Stimulated activated CD4-positive, alpha-beta T cell treated with anti-CD3 and anti-CD28 coated beads, Interleukin-15, amount 100 ng/mL, for 48 hours (primary cell): ENCODE measurements around the gene ANKRD44.
"Not testable (repeated sequence)": the region's sequence is repeated elsewhere in the genome, so short reads cannot be mapped to it uniquely, and the experiment has no call there.

Source experiments
- DNase-seq, 2 donors: peaks; one replicate each; pipeline ENCODE4 v3.0.0-alpha.2; 2020; ENCODE audit warnings: low read depth in 2 of 2

The ANKRD44 gene

DNA sequence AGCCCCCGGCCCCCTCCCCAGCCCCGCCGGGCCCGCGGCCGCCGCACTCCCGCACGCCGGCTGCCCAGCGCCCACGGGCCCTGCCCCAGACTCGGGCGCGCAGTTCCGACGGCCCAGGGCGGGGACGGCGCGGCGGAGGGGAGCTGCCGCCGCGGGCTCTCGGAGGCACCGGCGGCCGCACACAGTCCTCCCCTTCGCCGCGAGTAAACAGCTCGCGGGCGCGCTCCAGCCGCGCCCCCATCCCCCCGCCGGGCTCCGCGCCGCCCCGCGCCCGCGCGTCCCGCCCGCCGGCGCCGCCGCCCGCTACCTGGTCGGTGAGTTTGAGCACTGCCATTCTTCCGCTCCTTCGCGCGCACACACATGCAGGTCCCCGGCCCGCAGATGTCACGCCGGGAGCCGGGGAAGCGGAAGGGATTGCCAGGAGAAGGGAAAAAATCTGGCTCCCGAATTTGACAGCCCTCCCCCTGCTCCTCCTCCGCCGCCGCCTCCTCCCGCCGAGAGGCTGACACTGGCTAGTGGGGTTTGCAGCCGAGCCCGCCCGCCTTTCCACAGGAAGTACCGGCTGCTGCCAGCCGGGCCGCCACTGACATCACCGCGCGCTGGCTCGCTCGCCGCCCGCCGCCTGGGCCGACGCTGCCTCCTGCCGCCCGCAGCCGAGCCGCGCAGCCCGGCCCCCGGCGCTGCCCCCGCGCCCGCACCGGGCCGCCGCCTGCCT, at the start of gene ANKRD44:
Gene ANKRD44 (minus strand): TSS at position 510 of the 715 bp plus-strand sequence. CDS start 176 bp downstream, at position 334.
- DNase-seq, result peak; percentile 78 to 82

DNA sequence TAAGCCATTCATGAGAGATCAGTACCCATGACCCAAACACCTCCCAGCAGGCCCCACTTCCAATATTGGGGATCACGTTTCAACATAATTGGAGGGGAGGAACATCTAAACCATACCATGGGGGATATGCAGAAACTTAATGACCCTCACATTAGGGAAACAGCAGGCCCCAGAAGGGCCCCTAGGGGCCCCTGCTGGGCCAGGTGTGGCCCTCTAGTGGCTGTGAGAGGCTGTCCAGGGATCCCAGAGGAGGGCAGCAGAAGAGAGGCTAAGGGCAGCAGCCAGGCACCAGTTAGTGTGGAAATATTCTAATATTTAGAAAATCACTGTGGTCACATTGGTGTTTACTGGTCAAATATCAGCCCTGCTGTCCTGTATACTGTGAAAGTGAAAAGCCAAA, 49.3 kb upstream of the ANKRD44 start:
- DNase-seq, result no peak

DNA sequence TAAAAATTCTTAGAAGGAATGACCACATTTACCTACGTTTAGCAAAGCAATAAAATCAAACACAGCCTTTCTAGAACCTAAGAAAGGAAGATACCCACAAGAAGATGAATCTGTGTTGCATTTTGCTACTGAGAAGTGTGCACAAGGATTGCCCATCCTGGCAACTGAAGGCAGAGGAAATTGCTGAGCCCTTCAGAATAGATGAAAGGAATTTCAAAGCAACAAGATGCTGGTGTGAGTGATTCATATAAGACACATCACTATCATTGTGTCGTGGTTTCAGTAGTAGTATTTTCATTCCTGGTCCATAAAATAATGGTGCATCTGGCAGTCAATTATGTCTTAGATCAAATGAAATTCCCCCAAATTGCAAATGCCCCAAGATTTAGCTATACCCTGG, 48.4 kb upstream of the ANKRD44 start:
- DNase-seq, result no peak

DNA sequence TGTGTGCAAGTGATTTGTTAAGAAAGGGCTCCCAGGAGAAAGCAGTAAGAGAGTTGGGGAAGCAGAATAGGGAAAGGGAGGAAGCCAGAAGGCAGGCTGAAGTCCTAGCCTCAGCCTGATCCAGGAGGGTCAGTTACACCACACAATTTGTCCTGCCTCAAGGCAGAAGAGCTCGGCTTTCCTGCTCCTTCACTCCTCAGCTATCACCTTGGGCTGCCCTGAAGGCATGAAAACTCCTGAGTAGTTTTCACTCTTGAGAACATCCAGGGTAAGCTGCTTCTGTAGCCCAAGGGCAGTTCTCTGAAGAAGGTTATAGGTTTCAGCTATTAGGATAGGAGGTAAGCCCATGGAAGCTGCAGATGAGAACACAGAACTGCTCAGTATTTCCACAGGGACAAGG, 47.4 kb upstream of the ANKRD44 start:
- no peak for DNase-seq

DNA sequence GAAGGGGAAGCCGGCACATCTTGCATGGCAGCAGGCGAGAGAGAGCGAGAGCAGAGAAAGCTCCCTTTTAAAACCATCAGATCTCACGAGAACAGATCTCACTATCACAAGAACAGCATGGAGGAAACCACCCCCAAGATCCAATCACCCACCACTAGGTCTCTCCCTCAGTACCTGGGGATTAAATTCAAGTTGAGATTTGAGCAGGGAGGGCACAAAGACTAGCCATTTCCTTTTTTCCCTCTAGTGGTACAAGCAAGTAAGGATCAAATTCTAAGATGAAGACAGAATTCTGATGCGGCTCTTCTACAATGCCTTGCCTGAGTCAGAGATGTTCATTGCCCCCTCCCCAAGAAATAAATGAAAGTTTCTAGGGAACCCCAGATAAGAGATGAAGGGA, 45.6 kb upstream of the ANKRD44 start:
- DNase-seq, result no peak

DNA sequence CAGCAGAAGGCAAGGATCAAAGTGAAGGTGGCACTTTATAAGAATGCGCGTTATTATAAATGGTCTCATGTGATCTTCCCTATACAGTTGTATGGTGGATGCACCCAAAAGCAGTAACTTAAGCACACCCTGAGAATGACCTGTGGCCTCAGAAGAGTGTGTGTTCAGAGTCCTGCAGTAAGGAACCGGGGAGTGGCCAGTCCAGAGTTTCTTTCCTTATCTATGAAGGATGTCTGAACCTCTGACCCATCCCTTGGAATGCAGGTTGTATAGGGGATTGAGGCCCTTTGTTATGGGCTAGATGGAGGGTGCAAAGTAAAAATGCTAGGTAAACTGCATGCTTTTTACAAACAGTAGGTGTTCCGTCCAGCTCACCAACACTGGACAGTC, 43.6 kb upstream of the ANKRD44 start:
- no peak for DNase-seq

DNA sequence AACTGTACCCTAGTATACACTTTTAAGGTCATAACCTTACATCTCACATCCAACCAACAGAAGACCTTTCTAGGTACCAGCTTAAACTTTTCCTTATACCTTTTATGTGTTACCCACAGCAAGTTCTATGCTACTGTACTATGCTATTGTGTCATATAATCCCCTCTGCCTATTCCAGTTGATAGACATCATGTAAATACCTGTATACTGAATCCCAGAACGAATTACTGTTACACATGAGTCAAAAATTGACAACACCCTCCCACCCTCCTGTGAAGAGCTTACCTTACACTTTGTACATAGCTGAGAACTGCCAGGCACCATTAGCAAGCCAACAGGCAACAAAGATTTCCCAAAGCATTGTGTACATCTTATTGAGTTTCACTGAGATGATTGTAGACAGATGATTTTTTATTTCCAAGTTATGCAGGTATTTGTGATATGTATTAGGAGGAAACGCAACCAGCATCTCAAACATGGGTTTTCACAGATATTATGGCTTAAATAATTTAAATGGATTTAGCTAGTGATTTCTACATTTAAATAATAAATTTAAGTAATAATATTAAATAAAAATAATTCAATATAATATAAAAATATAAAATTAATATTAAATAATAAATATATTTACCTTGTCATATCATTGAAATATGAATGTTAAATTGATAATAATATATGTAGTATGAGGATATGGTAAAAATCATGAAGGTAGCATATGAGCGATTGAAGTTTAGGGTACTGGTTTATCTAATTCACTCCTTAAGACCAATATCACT, 43.0 kb upstream of the ANKRD44 start:
- no peak for DNase-seq

DNA sequence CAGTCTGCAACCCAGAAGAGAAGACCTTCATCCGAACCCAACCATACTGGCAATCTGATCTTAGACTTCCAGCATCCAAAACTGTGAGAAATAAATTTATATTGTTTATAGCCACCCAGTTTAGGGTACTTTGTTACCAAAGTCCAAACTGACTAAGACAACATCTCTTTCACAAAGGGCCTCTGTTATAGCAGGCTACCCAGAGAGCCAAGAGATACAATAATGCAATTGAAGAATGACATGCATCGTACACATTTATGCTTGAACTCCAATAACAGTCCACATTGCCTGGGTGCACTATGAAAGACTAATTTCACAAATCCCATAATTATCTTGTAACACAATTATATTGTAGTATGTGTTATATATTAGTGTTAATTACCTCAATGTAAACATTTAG, 39.1 kb upstream of the ANKRD44 start:
- DNase-seq, result no peak

DNA sequence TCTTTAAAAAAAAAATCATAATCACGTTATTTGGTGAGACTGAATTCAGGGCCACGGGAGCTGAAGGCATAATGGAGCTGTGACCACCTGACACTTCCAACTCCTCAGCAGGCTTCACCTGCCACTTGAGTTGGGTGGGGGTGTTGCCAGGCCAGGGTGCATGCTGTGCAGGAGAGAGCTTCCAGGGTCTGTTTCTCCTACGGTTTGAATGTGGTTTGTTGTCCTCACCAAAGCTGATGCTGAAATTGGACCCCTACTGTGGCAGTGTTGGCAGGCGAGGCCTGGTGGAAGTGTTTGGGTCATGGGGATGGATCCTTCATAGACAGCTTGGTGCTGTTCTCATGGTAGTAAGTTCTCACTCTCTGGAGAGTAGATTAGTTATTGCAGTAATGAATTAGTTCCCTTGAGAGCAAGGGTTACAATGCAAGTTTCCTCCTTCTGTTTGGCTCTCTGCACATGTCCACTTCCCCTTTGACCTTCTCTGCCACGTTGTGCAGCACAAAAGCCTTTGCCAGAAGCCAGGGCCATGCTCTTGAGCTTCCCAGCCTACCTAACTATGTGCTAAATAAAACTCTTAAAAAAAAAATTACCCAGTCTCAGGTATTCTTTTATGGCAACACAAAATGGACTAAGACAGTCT, 38.3 kb upstream of the ANKRD44 start:
- DNase-seq, result no peak

DNA sequence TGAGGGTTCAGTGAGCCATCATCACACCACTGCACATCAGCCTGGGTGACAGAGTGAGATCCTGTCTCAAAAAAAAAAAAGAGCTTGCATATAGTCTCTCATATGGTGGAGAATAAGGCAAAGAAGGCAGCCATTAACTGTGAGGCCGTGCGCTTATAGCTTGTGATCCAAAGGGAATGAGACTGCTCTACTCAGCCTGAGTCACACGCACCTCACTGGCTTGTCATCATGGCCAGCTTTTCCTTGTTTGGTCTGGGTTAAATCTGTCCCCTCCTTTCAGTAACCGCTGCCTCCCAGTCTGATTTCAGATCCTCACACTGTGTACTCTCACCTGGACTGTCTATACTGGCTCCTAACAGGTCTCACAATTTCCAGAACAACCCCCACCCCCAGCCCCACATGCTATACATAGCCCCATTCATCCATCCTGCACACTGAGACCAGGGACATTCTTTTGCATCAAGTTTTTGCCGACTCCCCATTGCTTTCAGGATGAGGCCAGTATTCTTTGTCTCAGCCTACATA, 35.3 kb upstream of the ANKRD44 start:
- DNase-seq, result no peak

DNA sequence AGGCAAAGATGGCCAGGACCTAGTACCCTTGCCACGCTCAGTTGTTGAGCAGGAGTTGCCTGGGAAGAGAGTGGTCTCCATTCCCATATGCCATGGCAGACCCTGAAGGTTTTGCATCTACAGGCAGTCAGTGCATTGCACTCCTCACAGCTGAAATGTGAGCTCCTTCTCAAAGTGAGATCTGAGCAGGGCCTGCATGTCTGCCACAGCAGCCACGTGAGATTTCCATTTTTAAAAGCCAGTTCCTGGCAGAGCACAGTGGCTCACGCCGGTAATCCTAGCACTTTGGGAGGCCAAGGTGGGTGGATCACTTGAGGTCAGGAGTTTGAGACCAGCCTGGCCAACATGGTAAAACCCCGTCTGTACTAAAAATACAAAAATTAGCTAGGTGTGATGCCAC, 33.4 kb upstream of the ANKRD44 start:
- DNase-seq, result not testable (repeated sequence)

DNA sequence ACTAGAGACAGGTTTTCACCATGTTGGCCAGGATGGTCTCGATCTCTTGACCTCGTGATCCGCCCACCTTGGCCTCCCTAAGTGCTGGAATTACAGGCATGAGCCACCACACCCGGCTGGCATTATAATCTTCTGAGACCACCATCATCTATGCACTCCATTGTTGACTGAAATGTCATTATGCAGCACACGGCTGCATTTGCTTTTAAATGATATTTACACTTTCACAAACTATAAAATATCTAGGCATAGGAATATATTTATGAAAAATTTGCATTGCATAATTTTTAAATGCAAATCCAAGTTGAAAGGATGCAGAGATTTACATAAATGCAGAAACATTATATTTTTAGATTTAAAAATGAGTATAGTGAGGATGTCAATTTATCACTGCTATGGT, 30.0 kb upstream of the ANKRD44 start:
- DNase-seq, result no peak

DNA sequence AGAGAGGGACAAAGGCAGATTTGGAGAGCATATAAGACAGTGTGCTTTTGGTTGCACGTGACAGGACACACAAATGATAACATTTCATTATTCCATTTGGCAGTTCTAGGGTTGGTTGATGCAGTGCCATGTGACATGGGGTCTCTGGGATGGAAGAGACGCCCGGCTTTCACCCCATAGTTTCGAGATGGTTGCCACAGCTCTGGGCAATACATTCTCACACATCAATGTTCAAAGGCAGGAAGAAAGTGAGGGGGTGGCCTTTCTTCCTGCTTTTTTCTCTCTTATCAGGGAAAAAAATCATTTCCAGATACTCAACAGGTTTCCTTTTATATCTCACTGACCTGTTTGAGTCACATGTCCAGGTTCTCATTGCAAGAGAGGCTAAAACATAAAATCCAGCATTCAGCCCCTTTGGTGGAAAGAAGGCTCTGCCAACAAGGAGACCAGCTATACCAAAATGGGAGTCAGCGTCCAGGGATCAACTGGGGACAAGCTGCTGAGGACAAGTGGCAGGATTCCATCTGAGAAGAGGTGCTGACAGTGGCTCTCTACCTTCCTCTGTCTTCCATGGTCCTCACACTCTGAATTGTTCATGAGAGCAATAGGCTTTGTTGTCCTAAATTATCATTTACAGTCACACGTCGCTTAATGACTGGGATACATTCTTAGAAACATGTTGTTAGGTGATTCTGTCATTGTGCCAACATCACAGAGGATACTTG, 29.1 kb upstream of the ANKRD44 start:
- DNase-seq, result no peak

DNA sequence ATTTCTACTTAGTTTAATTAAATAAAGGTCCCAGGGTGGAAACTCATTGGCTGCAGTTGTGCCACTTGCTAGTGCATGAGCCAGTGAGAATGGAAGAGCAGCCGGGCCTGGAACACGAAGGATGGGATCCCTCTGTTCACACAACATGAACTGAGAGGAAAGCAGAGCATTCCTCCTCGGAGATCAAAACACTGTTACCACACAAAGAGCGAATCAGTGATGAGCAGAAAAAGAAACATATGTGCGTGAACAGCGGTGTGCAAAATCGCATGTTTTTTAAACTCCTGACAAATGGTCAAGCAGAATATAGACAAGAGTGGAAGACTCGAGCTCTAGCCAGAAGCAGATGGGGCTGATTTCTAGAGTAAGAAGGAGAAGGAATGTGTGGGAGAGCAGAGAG, 28.4 kb upstream of the ANKRD44 start:
- DNase-seq, result no peak

DNA sequence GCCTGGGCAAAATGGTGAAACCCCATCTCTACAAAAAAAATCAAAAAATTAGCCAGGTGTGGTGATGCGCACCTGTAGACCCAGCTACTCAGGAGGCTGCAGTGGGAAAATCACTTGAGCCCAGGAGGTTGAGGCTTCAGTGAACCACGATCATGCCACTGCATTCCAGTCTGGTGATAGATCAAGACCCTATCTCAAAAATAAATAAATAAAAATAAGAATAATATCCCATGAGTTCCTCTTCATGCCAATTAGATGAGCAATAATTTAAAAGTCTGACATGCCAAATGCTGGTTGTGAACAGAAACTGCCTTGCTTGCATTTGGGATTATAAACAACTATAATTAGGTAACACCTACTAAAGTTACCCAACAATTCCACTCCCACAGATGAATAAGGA, 22.1 kb upstream of the ANKRD44 start:
- DNase-seq, result no peak

DNA sequence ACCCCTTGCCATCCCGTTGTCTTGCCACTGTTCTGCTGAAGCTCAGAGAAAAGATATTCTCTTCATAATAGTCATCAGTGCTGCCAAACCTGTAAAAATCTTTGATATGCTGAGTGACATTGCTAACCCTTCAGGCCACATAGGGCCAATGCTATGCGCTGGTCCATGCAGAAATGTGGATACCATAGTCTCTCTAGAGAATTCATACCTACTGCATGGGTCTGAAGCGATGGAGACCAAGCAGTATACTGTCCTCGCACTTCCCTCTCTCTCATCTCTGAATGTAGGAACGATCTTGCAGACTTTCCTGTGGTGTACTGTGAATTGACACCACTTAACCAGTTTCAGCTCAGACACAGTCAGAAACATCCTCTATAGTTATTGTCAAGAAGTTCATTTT, 17.9 kb upstream of the ANKRD44 start:
- no peak for DNase-seq

DNA sequence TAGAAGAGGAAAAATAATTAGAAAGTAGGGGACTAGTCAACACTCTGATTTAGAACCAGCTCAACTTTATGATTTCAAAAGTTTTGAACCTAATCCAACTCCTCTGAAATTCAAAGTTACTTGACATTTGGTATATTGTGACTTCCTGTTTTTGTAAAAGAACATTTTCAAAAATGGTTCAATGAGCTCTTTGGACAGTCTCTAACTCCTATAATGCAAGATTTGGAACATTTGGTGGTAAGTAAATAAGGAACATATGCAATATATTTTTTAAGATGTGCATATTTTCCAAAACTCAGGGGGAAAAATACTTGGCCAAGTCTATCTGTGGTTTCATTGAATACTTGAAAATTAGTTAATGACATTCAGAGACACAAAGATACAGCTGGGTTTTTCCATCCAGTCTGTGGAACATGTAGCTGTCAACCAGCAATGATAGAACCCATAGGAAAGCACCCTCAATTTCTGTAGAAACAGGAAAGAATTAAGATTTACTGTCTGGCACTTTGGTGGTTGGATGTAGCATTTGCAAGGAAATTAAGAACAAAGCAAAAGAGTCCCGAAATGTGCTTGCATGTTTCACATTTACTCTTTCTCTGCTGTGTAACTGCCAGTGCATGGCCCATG, 17.0 kb upstream of the ANKRD44 start:
- DNase-seq, result no peak

DNA sequence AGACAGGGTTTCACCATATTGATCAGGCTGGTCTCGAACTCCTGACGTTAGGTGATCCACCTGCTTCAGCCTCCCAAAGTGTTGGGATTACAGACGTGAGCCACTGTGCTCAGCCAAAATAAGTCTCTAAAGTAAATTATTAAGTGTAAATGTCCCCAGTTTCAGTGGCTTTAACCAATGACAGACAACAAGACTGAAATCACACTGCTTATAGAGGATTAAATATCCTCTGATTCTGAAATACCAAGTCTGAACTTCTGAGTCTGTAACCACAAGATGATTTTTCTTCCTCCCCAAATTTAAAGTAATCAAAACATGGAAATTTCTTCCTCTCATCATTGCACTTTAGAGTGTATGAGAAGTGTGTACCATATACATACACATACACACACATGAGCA, 16.5 kb upstream of the ANKRD44 start:
- no peak for DNase-seq

DNA sequence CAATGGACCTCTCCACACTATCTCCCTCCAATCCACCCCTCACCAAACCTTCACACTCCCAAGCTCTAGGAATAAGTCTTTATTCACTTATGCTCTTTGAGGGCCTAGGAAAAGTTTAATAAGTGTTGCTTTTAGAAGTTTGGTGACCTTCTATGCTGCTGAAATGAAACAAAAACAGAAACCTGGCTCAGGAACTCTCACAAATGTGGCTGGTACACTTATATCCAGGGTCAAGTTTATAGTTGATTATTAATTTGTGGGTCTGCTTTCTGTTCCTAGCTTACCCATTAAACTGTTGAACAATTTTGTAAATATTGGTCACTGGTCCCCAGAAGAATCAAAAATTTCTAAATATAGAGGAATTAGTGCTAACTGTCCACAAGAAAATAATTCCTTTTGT, 14.2 kb upstream of the ANKRD44 start:
- DNase-seq, result no peak

DNA sequence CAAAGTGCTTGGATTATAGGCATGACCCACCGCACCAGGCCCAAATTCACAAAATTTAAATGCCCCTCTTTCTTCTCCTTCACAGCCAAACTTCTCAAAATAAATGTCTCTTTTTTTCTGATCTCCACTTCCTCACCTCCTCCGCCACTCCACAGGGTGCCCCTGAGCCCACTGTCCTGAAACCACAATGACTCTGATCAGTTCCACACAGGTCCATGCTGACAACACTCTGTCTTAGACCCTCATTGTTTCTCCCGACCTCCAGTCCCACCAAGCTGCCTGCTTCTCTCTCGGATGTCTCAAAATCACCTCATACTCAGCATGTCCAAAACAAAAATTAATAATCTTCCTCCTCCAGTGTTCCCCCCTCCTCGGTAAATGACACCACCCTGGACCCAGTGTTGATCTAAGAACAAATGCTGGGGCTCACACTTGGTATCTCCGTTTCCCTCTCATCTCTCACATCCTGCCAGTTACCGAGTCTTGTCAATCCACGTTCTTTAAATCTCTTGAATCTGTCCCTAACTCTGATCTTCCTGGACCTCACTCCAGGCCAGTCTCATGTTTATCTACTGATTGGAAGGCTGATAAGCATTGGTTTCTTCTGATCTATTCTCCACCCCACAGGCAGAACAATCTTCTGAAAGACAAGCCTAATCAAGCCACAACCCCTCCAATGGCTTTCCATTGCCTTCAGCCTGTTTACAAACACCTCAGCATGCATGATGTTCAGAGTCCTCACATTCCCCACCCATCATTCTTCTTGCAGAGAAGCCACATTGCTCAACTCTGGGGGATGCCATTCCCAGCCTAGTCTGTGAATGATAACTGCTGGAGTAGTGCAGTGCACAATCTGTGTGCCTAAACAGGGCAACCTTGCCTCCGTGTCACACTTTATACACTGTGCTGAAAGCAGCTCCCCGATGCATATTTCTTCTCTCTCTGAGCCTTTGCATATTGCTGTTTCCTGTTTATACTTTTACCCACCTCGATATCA, 12.4 kb upstream of the ANKRD44 start:
- DNase-seq, result no peak
